ENCODE results near the gene CNTNAP2. TPM values are rescaled to one million over a fixed set of nuclear protein-coding genes. Genes with fewer than 3 reads are reported as not detected.

CNTNAP2 gene
- total RNA-seq, 1 experiment from 2014 or later, result 64.5 TPM

DNA sequence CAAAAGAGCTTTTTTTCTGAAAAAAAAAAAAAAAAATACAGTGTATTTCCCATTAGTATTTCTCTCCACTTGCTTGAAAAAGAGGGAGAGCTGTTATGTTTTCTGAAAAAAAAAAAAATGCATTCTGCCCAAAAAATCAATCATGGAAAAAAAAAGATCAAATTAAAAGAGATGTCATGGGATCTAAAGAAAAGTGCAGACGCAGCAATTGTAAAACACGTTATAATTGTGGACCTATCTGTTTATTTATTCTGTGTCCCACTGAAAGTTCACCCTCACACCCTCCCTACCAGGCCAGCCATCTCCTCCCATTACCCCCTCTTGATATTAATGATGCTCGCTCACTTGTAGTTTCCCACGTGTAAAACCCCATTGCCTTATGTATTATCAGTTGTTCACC is 1800.0 kb downstream of the CNTNAP2 start:
- Histone ChIP-seq H3K56ac (ENCODE audit: insufficient read length, low read depth, low read length) (no peak overlapping the region), H3K27ac (ENCODE audit: insufficient read length, low read depth, low read length) (no peak overlapping the region), H2BK5ac (ENCODE audit: insufficient read length, low read length) (no peak overlapping the region), H3K4me1 (ENCODE audit: insufficient read depth, low read length) (no peaks in the 10 kb centered on the region), H4K5ac (ENCODE audit: insufficient read length, low read depth, low read length) (no peak overlapping the region), H2BK20ac (ENCODE audit: low read depth, low read length, poor library complexity, severe bottlenecking) (no peak overlapping the region), H2BK120ac (ENCODE audit: low read depth, low read length, poor library complexity, severe bottlenecking) (no peak overlapping the region), H2BK12ac (ENCODE audit: insufficient read length, low read depth, low read length) (no peak overlapping the region), H2AK5ac (ENCODE audit: insufficient read length, low read length) (no peak overlapping the region), H3K4me2 (ENCODE audit: insufficient read depth, insufficient read length, low read length) (no peak overlapping the region), H3K79me2 (ENCODE audit: insufficient read depth, low read length) (no peaks in the 10 kb centered on the region), H3K14ac (ENCODE audit: insufficient read depth, low read length) (no peak overlapping the region), H2AFZ (ENCODE audit: low read length) (no peak overlapping the region), H3K4ac (ENCODE audit: low read depth, low read length) (no peak overlapping the region), H3T11ph (ENCODE audit: low read length) (no peak overlapping the region), H4K91ac (ENCODE audit: insufficient read length, low read depth, low read length) (no peak overlapping the region), H3K9ac (ENCODE audit: extremely low read depth, insufficient read length, low read length) (no peak overlapping the region), H3K23me2 (ENCODE audit: insufficient read length, low read depth, low read length, poor library complexity, severe bottlenecking) (no peaks in the 10 kb centered on the region), H4K8ac (replicated peaks; ENCODE audit: insufficient read length, low read depth, low read length) (no peak overlapping the region), H3K27me3 (ENCODE audit: insufficient read depth, low read length) (no peaks in the 10 kb centered on the region), H3K23ac (ENCODE audit: insufficient read length, low read depth, low read length) (no peak overlapping the region), H4K20me1 (ENCODE audit: control insufficient read depth, insufficient read depth, insufficient read length) (no peaks in the 10 kb centered on the region), H3K79me1 (ENCODE audit: insufficient read depth, low read depth, low read length, poor library complexity, severe bottlenecking) (no peaks in the 10 kb centered on the region), H3K18ac (ENCODE audit: insufficient read length, low read depth, low read length) (no peak overlapping the region), H2BK15ac (ENCODE audit: low read depth, low read length) (no peak overlapping the region), H3K9me3 (ENCODE audit: control insufficient read depth, low read depth, low read length) (no peaks in the 10 kb centered on the region)
- no peak for DNase-seq
- TF ChIP-seq CTCF (conservative IDR thresholded peaks at IDR 0.05), result no peak
- H3K4me1 Mint-ChIP-seq, result peaks cover 13 to 16% of the 10 kb centered on the region in 2 experiments
- H3K27me3 Mint-ChIP-seq (ENCODE audit: low read depth), result no peaks in the 10 kb centered on the region; the same call in 1 of the 2 replicates
- H3K9me3 Mint-ChIP-seq, result no peaks in the 10 kb centered on the region; a peak in 1 of 5 replicates
- H3K4me3 Mint-ChIP-seq, result no peak overlapping the region
- no peak overlapping the region; a peak in 1 of 7 replicates for H3K27ac Mint-ChIP-seq
- no peaks in the 10 kb centered on the region for H3K36me3 Mint-ChIP-seq (ENCODE audit: insufficient read depth in 1 of 3, low read depth in 3 of 3)
- no CpG with 5 or more reads among the region's 4 CpGs for WGBS (ENCODE audit: extremely low coverage, insufficient read length, low lambda C conversion rate)
